B cell (primary cell): ENCODE measurements around the gene SNX6. TPM values are rescaled to one million over a fixed set of nuclear protein-coding genes. Genes with fewer than 3 reads are reported as not detected.

Experiments used
- ATAC-seq: fragments of 200-7000 bp; cut with Tn5 transposase; one replicate; pipeline ENCODE4 v1.10.0; 2021; ENCODE audit warnings: low read depth, mild to moderate bottlenecking, moderate number of reproducible peaks, moderate library complexity
- CTCF ChIA-PET: fragments of 350-600 bp; sonication (Branson Sonifier 250); formaldehyde crosslinking; loops from one replicate; lab custom pipeline; 2021; ENCODE audit warnings: antibody characterized with exemption, inconsistent platforms; lab: Charles Lee
- POLR2A ChIA-PET: fragments of 350-600 bp; sonication (Branson Sonifier 250); formaldehyde crosslinking; loops from one replicate; lab custom pipeline; 2021; ENCODE audit warnings: antibody characterized with exemption; lab: Charles Lee
- DNase-seq: peaks from one replicate; pipeline ENCODE4 v3.0.0; 2013
- H2AFZ ChIP-seq: 2 replicates; pipeline ENCODE4 v1.6.1; 2012; ENCODE audit warnings: mild to moderate bottlenecking, low read depth, low read length; ENCODE audit not compliant: insufficient read depth, poor library complexity, severe bottlenecking
- H3K27ac ChIP-seq, 2 donors: 1 replicate in 1 of 2; 2 replicates in 1 of 2; pipeline ENCODE4 v1.5.1; 2012 to 2013; ENCODE audit warnings: low read length in 2 of 2, mild to moderate bottlenecking in 2 of 2, moderate library complexity in 1 of 2
- H3K27me3 ChIP-seq, 4 experiments: fragments of 200-600 bp in 1 of 4; sonication (generic) in 1 of 4; replicated peaks in 1 of 4; 1 replicate in 2 of 4; 2 replicates in 2 of 4; pipeline versions ENCODE4 v1.6.1 to v1.7.0; 2013 to 2016; ENCODE audit warnings: low read length in 3 of 4, mild to moderate bottlenecking in 2 of 4, mixed read lengths in 1 of 4, moderate library complexity in 1 of 4; ENCODE audit not compliant: insufficient read depth in 4 of 4, control insufficient read depth in 3 of 4; ENCODE audit errors: control extremely low read depth in 1 of 4
- H3K36me3 ChIP-seq, 2 experiments: replicated peaks in 1 of 2; 1 replicate in 1 of 2; 2 replicates in 1 of 2; pipeline versions ENCODE4 v1.6.1 to v1.7.1; 2013; ENCODE audit warnings: low read length in 1 of 2; ENCODE audit not compliant: insufficient read depth in 2 of 2, control insufficient read depth in 1 of 2; ENCODE audit errors: control extremely low read depth in 1 of 2, extremely low read depth in 1 of 2
- H3K4me1 ChIP-seq, 2 donors: fragments of 200-600 bp in 1 of 2; sonication (generic) in 1 of 2; 1 replicate in 1 of 2; 2 replicates in 1 of 2; pipeline versions ENCODE4 v1.5.1 to v1.6.1; 2013 to 2017; ENCODE audit warnings: low read length in 2 of 2; ENCODE audit not compliant: control insufficient read depth in 2 of 2, insufficient read depth in 2 of 2
- H3K4me2 ChIP-seq: replicated peaks from 2 replicates; pipeline ENCODE3; 2012; ENCODE audit warnings: mild to moderate bottlenecking, low read depth, low read length; ENCODE audit not compliant: poor library complexity, severe bottlenecking
- H3K4me3 ChIP-seq, 5 experiments: fragments of 200-600 bp in 1 of 5; sonication (generic) in 1 of 5; 1 replicate in 3 of 5; 2 replicates in 2 of 5; pipeline versions ENCODE4 v1.5.1 to v1.7.0; 2011 to 2016; ENCODE audit warnings: low read length in 4 of 5, mild to moderate bottlenecking in 4 of 5, low read depth in 2 of 5, control low read depth in 1 of 5, moderate library complexity in 1 of 5; ENCODE audit not compliant: insufficient read depth in 1 of 5; ENCODE audit errors: control extremely low read depth in 1 of 5, extremely low read depth in 1 of 5
- H3K79me2 ChIP-seq: fragments of 200-600 bp; sonication (generic); one replicate; pipeline ENCODE4 v1.6.0; 2016; ENCODE audit warnings: low read length; ENCODE audit not compliant: control insufficient read depth, insufficient read depth
- H3K9ac ChIP-seq: fragments of 200-600 bp; sonication (generic); 2 replicates; pipeline ENCODE4 v1.6.1; 2017; ENCODE audit warnings: mild to moderate bottlenecking, low read length, moderate library complexity
- H3K9me3 ChIP-seq, 3 donors: one replicate each; pipeline versions ENCODE4 v1.6.1 to v1.7.1; 2013; ENCODE audit warnings: low read length in 2 of 3; ENCODE audit not compliant: control insufficient read depth in 2 of 3, insufficient read depth in 1 of 3; ENCODE audit errors: control extremely low read depth in 1 of 3
- H4K20me1 ChIP-seq: 2 replicates; pipeline ENCODE4 v1.6.0; 2012; ENCODE audit warnings: mild to moderate bottlenecking, low read length; ENCODE audit not compliant: insufficient read depth, control insufficient read depth, poor library complexity, severe bottlenecking
- H3K27ac Mint-ChIP-seq: one replicate; pipeline ENCODE4 v1.8.0; 2021; ENCODE audit warnings: mixed read lengths
- H3K27me3 Mint-ChIP-seq: one replicate; pipeline ENCODE4 v1.8.0; 2021; ENCODE audit warnings: mixed read lengths
- H3K4me1 Mint-ChIP-seq: one replicate; pipeline ENCODE4 v1.8.0; 2021; ENCODE audit warnings: mixed read lengths
- H3K4me3 Mint-ChIP-seq: one replicate; pipeline ENCODE4 v1.8.0; 2021; ENCODE audit warnings: mixed read lengths
- H3K9me3 Mint-ChIP-seq: one replicate; pipeline ENCODE4 v1.8.0; 2022; ENCODE audit warnings: mixed read lengths; ENCODE audit not compliant: insufficient read depth
- EZH2 ChIP-seq: IDR thresholded peaks from 2 replicates; pipeline ENCODE4 v1.6.1; 2012; ENCODE audit warnings: borderline replicate concordance, low read depth, mild to moderate bottlenecking, moderate library complexity, low read length; ENCODE audit not compliant: insufficient read depth, poor library complexity, severe bottlenecking
- WGBS: methylation state at CpG from one replicate; pipeline ENCODE4 v1.1.5; 2013; ENCODE audit warnings: missing lambda C conversion rate; ENCODE audit not compliant: insufficient coverage; 5-methylcytosine and 5-hydroxymethylcytosine counted together
- intact Hi-C: fragments of 100-400 bp; cut with micrococcal nuclease; formaldehyde crosslinking; loops from one replicate; pipeline ENCODE4 v1.10.0; 2022
- polyA plus RNA-seq: library from polyadenylated mRNA; depleted of rRNA; stranded (reverse); fragments of >200 nt; gene quantifications from 2 replicates; pipeline ENCODE4 v1.2.3, GENCODE V29; 2012
- total RNA-seq, 2 donors: library from RNA; stranded (reverse); fragments of 120-200 nt in 1 of 2; gene quantifications; 1 replicate in 1 of 2; 2 replicates in 1 of 2; pipeline versions ENCODE4 v1.2.3 to v1.2.4, GENCODE V29; 2013 to 2022
- TF ChIP-seq, protein P1 (sequence below): fragments of 200-600 bp; IDR thresholded peaks from one replicate; pipeline ENCODE4 v1.8.0; 2022; ENCODE audit warnings: antibody characterized with exemption, mild to moderate bottlenecking

SNX6 gene
- total and polyA plus RNA-seq, 2 donors (not counting 1 experiment from before 2014, with no cell fraction given) = 45.4 to 61.0 TPM

DNA sequence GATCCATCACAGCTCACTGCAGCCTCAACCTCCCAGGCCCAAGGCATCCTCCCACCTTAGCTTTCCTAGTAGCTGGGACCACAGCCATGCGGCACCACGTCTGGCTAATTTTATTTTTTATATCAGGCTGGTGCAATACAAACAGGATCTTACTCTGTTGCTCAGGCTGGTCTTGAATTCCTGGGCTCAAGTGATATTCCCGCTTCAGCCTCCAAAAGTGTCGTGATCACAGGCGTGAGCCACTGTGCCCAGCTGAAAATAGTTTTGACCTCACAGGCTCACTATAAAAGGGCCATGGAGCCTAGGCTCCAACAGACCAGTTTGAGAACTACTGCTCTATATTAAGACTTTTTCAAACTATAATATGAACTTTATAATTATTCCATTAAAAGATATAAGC is 37.3 kb downstream of the SNX6 start:
- no peak overlapping the region for H3K4me2 ChIP-seq
- peaks cover 6% of the 10 kb centered on the region for H4K20me1 ChIP-seq
- H3K79me2 ChIP-seq = peaks cover 7% of the 10 kb centered on the region
- Mint-ChIP-seq H3K9me3 (no peaks in the 10 kb centered on the region), H3K4me3 (no peak overlapping the region), H3K27me3 (no peaks in the 10 kb centered on the region), H3K4me1 (no peaks in the 10 kb centered on the region), H3K27ac (no peak overlapping the region)
- CTCF ChIA-PET = interaction anchor here (0.6 kb wide), 1 partner anchor 13 kb away, joined by 6 read pairs; no protein-coding TSS in a partner anchor
- no peak for DNase-seq
- H3K4me3 ChIP-seq = no peak overlapping the region
- WGBS = 100% methylated on average over 5 of the region's 5 CpGs
- H3K27ac ChIP-seq = no peak overlapping the region
- H3K4me1 ChIP-seq = no peaks in the 10 kb centered on the region
- H3K36me3 ChIP-seq = peaks cover 12 to 72% of the 10 kb centered on the region in 2 experiments
- ATAC-seq = no peak
- POLR2A ChIA-PET = no interaction called here
- H3K27me3 ChIP-seq = no peaks in the 10 kb centered on the region
- H2AFZ ChIP-seq = no peak overlapping the region
- H3K9me3 ChIP-seq = no peaks in the 10 kb centered on the region
- no peak for TF ChIP-seq EZH2
- TF ChIP-seq, protein P1, sequence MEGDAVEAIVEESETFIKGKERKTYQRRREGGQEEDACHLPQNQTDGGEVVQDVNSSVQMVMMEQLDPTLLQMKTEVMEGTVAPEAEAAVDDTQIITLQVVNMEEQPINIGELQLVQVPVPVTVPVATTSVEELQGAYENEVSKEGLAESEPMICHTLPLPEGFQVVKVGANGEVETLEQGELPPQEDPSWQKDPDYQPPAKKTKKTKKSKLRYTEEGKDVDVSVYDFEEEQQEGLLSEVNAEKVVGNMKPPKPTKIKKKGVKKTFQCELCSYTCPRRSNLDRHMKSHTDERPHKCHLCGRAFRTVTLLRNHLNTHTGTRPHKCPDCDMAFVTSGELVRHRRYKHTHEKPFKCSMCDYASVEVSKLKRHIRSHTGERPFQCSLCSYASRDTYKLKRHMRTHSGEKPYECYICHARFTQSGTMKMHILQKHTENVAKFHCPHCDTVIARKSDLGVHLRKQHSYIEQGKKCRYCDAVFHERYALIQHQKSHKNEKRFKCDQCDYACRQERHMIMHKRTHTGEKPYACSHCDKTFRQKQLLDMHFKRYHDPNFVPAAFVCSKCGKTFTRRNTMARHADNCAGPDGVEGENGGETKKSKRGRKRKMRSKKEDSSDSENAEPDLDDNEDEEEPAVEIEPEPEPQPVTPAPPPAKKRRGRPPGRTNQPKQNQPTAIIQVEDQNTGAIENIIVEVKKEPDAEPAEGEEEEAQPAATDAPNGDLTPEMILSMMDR = no peak
- H3K9ac ChIP-seq = no peak overlapping the region
- intact Hi-C loops = no loop called here

DNA sequence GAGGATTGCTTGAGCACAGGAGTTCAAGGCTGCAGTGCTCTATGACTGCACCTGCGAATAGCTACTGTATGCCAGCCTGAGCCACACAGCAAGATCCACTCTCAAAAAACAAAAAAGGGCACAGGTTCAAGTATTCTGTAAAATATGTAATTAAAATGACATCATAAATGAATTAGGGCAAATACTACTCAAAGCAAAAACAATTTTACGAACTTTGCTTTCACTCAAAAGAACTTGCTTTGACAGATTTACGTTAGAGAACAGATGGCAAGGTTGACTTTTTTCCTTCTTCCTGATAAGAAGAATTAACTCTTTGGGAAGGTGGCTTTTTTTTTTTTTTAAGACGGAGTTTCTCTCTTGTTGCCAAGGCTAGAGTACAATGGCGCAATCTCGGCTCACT is 46.4 kb downstream of the SNX6 start:
- Histone ChIP-seq H3K36me3 (peaks cover 3 to 52% of the 10 kb centered on the region in 2 experiments), H3K27me3 (no peaks in the 10 kb centered on the region), H3K79me2 (peaks cover 6% of the 10 kb centered on the region), H3K4me1 (no peaks in the 10 kb centered on the region), H3K4me3 (no peak overlapping the region), H2AFZ (no peak overlapping the region), H3K4me2 (no peak overlapping the region), H3K9me3 (no peaks in the 10 kb centered on the region), H3K9ac (no peak overlapping the region), H4K20me1 (no peaks in the 10 kb centered on the region), H3K27ac (no peak overlapping the region)
- H3K4me3 Mint-ChIP-seq = no peak overlapping the region
- intact Hi-C loops = no loop called here
- CTCF ChIA-PET = no interaction called here
- no peaks in the 10 kb centered on the region for H3K27me3 Mint-ChIP-seq
- WGBS = 94% methylated on average over 2 of the region's 6 CpGs
- no peak overlapping the region for H3K27ac Mint-ChIP-seq
- TF ChIP-seq EZH2 = no peak
- TF ChIP-seq, protein P1 = no peak
- POLR2A ChIA-PET = no interaction called here
- no peaks in the 10 kb centered on the region for H3K4me1 Mint-ChIP-seq
- no peak for DNase-seq
- no peaks in the 10 kb centered on the region for H3K9me3 Mint-ChIP-seq
- ATAC-seq = no peak
